CD4-positive, CD25-positive, alpha-beta regulatory T cell (primary cell): ENCODE data around the gene ASTN2. TPM values are rescaled to one million over a fixed set of nuclear protein-coding genes. Genes with fewer than 3 reads are reported as not detected.

Source experiments
- ATAC-seq, 2 donors: fragments of 150-1000 bp; cut with Tn5 transposase; one replicate each; pipeline ENCODE4 v1.10.0; 2021; ENCODE audit warnings: low read depth in 2 of 2, moderate number of reproducible peaks in 2 of 2, moderate library complexity in 1 of 2
- DNase-seq, 3 donors: peaks; one replicate each; pipeline versions ENCODE4 v3.0.0 to v3.0.0-alpha.2; 2012 to 2022; ENCODE audit warnings: mixed read lengths in 1 of 3
- H3K27ac ChIP-seq: one replicate; pipeline ENCODE4 v1.7.0; 2013; ENCODE audit warnings: mild to moderate bottlenecking, low read length; ENCODE audit not compliant: insufficient read depth, poor library complexity, severe bottlenecking
- H3K27me3 ChIP-seq: one replicate; pipeline ENCODE4 v1.7.0; 2013; ENCODE audit warnings: low read length; ENCODE audit not compliant: control insufficient read depth, insufficient read depth
- H3K36me3 ChIP-seq: one replicate; pipeline ENCODE4 v1.7.0; 2013; ENCODE audit warnings: mild to moderate bottlenecking, low read length, moderate library complexity; ENCODE audit not compliant: control insufficient read depth, insufficient read depth
- H3K4me1 ChIP-seq: 2 replicates; pipeline ENCODE4 v1.7.0; 2013; ENCODE audit warnings: mild to moderate bottlenecking, low read length; ENCODE audit not compliant: insufficient read depth, control insufficient read depth, poor library complexity, severe bottlenecking
- H3K4me3 ChIP-seq: one replicate; pipeline ENCODE4 v1.7.0; 2013; ENCODE audit warnings: low read depth, mild to moderate bottlenecking, low read length, moderate library complexity
- H3K9me3 ChIP-seq, 2 experiments: 1 replicate in 1 of 2; 2 replicates in 1 of 2; pipeline ENCODE4 v1.7.0; 2013; ENCODE audit warnings: low read length in 2 of 2, mild to moderate bottlenecking in 1 of 2, moderate library complexity in 1 of 2; ENCODE audit not compliant: control insufficient read depth in 2 of 2
- H3K27ac Mint-ChIP-seq, 3 donors: one replicate each; pipeline ENCODE4 v1.8.0; 2020 to 2022; ENCODE audit warnings: mild to moderate bottlenecking in 3 of 3, mixed read lengths in 3 of 3, moderate library complexity in 2 of 3
- H3K27me3 Mint-ChIP-seq: one replicate; pipeline ENCODE4 v1.8.0; 2022; ENCODE audit warnings: mild to moderate bottlenecking, mixed read lengths
- H3K36me3 Mint-ChIP-seq: one replicate; pipeline ENCODE4 v1.8.0; 2020; ENCODE audit warnings: mixed read lengths
- H3K4me1 Mint-ChIP-seq, 4 donors: one replicate each; pipeline ENCODE4 v1.8.0; 2020 to 2022; ENCODE audit warnings: mixed read lengths in 4 of 4, mild to moderate bottlenecking in 1 of 4
- H3K4me3 Mint-ChIP-seq, 4 donors: one replicate each; pipeline ENCODE4 v1.8.0; 2020 to 2022; ENCODE audit warnings: mild to moderate bottlenecking in 4 of 4, mixed read lengths in 4 of 4, moderate library complexity in 3 of 4
- H3K9me3 Mint-ChIP-seq, 7 donors: one replicate each; pipeline ENCODE4 v1.8.0; 2020 to 2022; ENCODE audit warnings: mixed read lengths in 7 of 7, mild to moderate bottlenecking in 3 of 7, moderate library complexity in 2 of 7
- polyA plus RNA-seq, 4 donors: library from polyadenylated mRNA; unstranded; fragments of 300-500 nt; fragmentation: Illumina TruSeq; gene quantifications; one replicate each; pipeline ENCODE4 v1.2.3, GENCODE V29; 2021
- total RNA-seq: library from RNA; stranded (reverse); gene quantifications from one replicate; pipeline ENCODE4 v1.2.3, GENCODE V29; 2022

ASTN2 gene
- total and polyA plus RNA-seq, 5 donors from 2014 or later = 5.0 to 9.9 (median 7.4) TPM

- H3K4me1 ChIP-seq = no peaks in the 10 kb centered on the region
- H3K4me1 Mint-ChIP-seq = no peaks in the 10 kb centered on the region
- H3K27me3 ChIP-seq = no peaks in the 10 kb centered on the region
- H3K27me3 Mint-ChIP-seq = peaks cover 5% of the 10 kb centered on the region
- H3K36me3 Mint-ChIP-seq = no peaks in the 10 kb centered on the region
- ATAC-seq (no peak), DNase-seq (no peak)
- no peak overlapping the region for H3K4me3 ChIP-seq
- no peak overlapping the region for H3K4me3 Mint-ChIP-seq
- H3K9me3 ChIP-seq = no peaks in the 10 kb centered on the region
- peaks cover 0 to 3% (median 2%) of the 10 kb centered on the region in 7 donors for H3K9me3 Mint-ChIP-seq
- H3K27ac ChIP-seq = no peak overlapping the region
- H3K27ac Mint-ChIP-seq = no peak overlapping the region
- no peaks in the 10 kb centered on the region for H3K36me3 ChIP-seq
Observed at GRCh38 chr9:116975126-116975525, 439.7 kb downstream of the ASTN2 start.

DNA sequence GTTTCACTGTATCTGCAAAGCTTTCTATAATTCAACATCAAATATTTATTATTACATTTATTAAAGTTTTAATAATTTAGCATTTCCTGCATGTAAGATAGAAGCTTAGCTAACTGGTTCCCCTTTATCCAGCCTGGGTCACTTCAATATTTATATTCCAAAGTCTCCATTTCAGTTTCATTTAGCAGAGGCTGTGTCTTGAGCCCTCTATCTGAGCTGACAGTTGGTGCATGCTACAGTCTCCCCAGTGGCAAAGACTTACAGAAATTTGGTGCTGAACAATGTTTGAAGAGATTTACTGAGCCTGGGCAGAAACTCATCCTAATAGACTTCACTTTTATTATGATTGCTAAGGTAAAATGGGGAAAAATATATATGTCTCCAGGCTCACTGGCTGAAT is 448.7 kb downstream of the ASTN2 start:
- H3K27ac Mint-ChIP-seq = no peak overlapping the region
- no peak overlapping the region for H3K4me3 Mint-ChIP-seq
- DNase-seq (no peak), ATAC-seq (no peak)
- Histone ChIP-seq H3K4me1 (no peaks in the 10 kb centered on the region), H3K27ac (no peak overlapping the region), H3K27me3 (no peaks in the 10 kb centered on the region), H3K9me3 (no peaks in the 10 kb centered on the region), H3K4me3 (no peak overlapping the region), H3K36me3 (no peaks in the 10 kb centered on the region)
- peaks cover 0 to 5% (median 2%) of the 10 kb centered on the region in 7 donors for H3K9me3 Mint-ChIP-seq
- no peaks in the 10 kb centered on the region for H3K36me3 Mint-ChIP-seq
- no peaks in the 10 kb centered on the region for H3K4me1 Mint-ChIP-seq
- H3K27me3 Mint-ChIP-seq = no peaks in the 10 kb centered on the region

- Histone ChIP-seq H3K36me3 (no peaks in the 10 kb centered on the region), H3K4me1 (no peaks in the 10 kb centered on the region), H3K27me3 (no peaks in the 10 kb centered on the region), H3K9me3 (no peaks in the 10 kb centered on the region), H3K27ac (no peak overlapping the region), H3K4me3 (no peak overlapping the region)
- Mint-ChIP-seq H3K4me1 (peaks cover 0 to 5% (median 0%) of the 10 kb centered on the region in 4 donors), H3K27me3 (no peaks in the 10 kb centered on the region), H3K36me3 (no peaks in the 10 kb centered on the region), H3K9me3 (peaks cover 0 to 5% (median 1%) of the 10 kb centered on the region in 7 donors), H3K27ac (no peak overlapping the region), H3K4me3 (no peak overlapping the region)
- DNase-seq (no peak), ATAC-seq (no peak)
Observed at GRCh38 chr9:116964258-116964657, 450.6 kb downstream of the ASTN2 start.

DNA sequence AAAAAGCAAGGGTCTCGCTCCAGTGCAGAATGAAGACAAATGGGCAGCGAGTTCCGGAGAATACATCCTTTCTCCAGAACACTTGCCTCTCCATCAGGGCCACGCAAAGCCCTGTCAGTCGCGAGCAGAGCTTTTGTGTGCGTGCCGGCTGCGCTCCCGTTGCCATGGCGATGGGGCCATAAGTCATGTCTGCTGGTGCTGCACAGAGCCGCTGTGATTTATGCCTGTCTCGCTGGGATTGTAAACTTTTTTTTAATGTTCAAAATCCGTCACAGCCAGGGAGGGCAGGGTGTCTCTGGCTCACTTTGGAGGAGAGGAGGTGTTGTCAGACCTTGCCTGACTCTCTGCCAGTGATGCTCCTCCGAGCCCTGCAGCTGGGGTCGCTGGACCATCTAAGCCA is 455.0 kb downstream of the ASTN2 start:
- H3K27ac ChIP-seq = no peak overlapping the region
- H3K4me3 Mint-ChIP-seq = no peak overlapping the region
- no peak for ATAC-seq

GRCh38 chr9:116958881-116959280 is 456.0 kb downstream of the ASTN2 start:
- no peak overlapping the region for H3K4me3 ChIP-seq
- DNase-seq (no peak), ATAC-seq (no peak)
- no peaks in the 10 kb centered on the region for H3K9me3 ChIP-seq
- Mint-ChIP-seq H3K27me3 (no peaks in the 10 kb centered on the region), H3K4me3 (no peak overlapping the region), H3K9me3 (peaks cover 0 to 8% (median 2%) of the 10 kb centered on the region in 7 donors), H3K36me3 (no peaks in the 10 kb centered on the region), H3K4me1 (peaks cover 0 to 5% (median 0%) of the 10 kb centered on the region in 4 donors), H3K27ac (no peak overlapping the region)
- H3K27ac ChIP-seq = no peak overlapping the region
- H3K36me3 ChIP-seq = no peaks in the 10 kb centered on the region
- no peaks in the 10 kb centered on the region for H3K27me3 ChIP-seq
- H3K4me1 ChIP-seq = no peaks in the 10 kb centered on the region

More for the DNA sequence above, 455.0 kb downstream of the ASTN2 start:
- no peak overlapping the region for H3K4me3 ChIP-seq
- H3K27ac Mint-ChIP-seq = no peak overlapping the region
- no peaks in the 10 kb centered on the region for H3K9me3 ChIP-seq
- H3K9me3 Mint-ChIP-seq = peaks cover 0 to 8% (median 2%) of the 10 kb centered on the region in 7 donors
- no peak for DNase-seq
- no peaks in the 10 kb centered on the region for H3K27me3 ChIP-seq
- no peaks in the 10 kb centered on the region for H3K36me3 Mint-ChIP-seq
- peaks cover 0 to 5% (median 0%) of the 10 kb centered on the region in 4 donors for H3K4me1 Mint-ChIP-seq
- no peaks in the 10 kb centered on the region for H3K4me1 ChIP-seq
- no peaks in the 10 kb centered on the region for H3K27me3 Mint-ChIP-seq
- H3K36me3 ChIP-seq = no peaks in the 10 kb centered on the region

DNA sequence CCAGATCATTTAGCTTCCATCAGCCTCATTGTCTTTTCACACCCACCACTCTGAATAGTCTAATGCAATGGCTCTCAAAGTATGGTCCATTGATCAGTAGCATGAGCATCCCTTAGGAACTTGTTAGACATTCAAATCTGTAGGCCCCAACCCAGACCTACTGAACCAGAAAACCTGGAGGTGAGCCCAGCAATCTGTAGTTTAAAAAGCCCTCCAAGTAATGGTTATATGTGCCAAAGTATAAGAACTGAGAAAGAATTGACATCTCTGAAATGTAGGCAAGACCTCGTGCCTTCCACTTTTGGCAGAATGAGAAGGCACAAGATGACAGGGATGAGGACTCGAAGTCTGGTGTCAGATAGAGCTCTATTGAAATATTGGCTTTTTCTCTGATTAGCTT is 460.1 kb downstream of the ASTN2 start:
- DNase-seq (no peak), ATAC-seq (no peak)
- Histone ChIP-seq H3K4me3 (no peak overlapping the region), H3K9me3 (no peaks in the 10 kb centered on the region), H3K27me3 (no peaks in the 10 kb centered on the region), H3K27ac (no peak overlapping the region), H3K4me1 (no peaks in the 10 kb centered on the region), H3K36me3 (no peaks in the 10 kb centered on the region)
- Mint-ChIP-seq H3K27me3 (no peaks in the 10 kb centered on the region), H3K27ac (no peak overlapping the region), H3K36me3 (no peaks in the 10 kb centered on the region), H3K4me1 (peaks cover 0 to 5% (median 0%) of the 10 kb centered on the region in 4 donors), H3K4me3 (no peak overlapping the region), H3K9me3 (peaks cover 0 to 4% (median 2%) of the 10 kb centered on the region in 7 donors)

GRCh38 chr9:116953271-116953670 is 461.6 kb downstream of the ASTN2 start:
- no peak for DNase-seq
- no peaks in the 10 kb centered on the region for H3K36me3 Mint-ChIP-seq
- H3K27ac Mint-ChIP-seq = no peak overlapping the region
- Histone ChIP-seq H3K27me3 (no peaks in the 10 kb centered on the region), H3K9me3 (no peaks in the 10 kb centered on the region), H3K27ac (no peak overlapping the region), H3K4me1 (no peaks in the 10 kb centered on the region), H3K36me3 (no peaks in the 10 kb centered on the region), H3K4me3 (no peak overlapping the region)
- no peaks in the 10 kb centered on the region for H3K4me1 Mint-ChIP-seq
- no peak for ATAC-seq
- H3K27me3 Mint-ChIP-seq = no peaks in the 10 kb centered on the region
- no peak overlapping the region for H3K4me3 Mint-ChIP-seq
- H3K9me3 Mint-ChIP-seq = peaks cover 0 to 3% (median under 1%) of the 10 kb centered on the region in 7 donors

DNA sequence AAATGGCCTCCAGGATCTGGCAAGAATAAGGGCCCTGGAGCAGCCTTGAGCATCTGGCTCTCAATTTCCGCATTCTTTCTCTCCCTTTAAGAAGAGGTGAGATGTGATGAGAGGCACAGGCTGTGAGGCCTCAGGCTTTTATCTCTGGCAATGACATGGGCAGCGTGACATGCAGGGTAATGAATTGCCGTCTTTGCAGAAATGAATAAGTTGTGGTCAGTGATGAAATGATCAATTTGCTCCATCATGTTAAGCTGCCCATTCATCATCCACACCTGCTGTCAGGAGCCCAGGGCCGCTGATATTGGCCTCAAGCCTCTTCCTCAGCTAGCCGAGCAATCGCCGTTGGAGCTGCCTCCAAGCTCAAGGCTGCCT is 462.4 kb downstream of the ASTN2 start:
- Histone ChIP-seq H3K36me3 (no peaks in the 10 kb centered on the region), H3K4me1 (no peaks in the 10 kb centered on the region), H3K27ac (no peak overlapping the region), H3K9me3 (no peaks in the 10 kb centered on the region), H3K27me3 (no peaks in the 10 kb centered on the region), H3K4me3 (no peak overlapping the region)
- no peaks in the 10 kb centered on the region for H3K27me3 Mint-ChIP-seq
- DNase-seq (no peak), ATAC-seq (no peak)
- H3K9me3 Mint-ChIP-seq = peaks cover 0 to 3% (median 0%) of the 10 kb centered on the region in 7 donors
- H3K4me3 Mint-ChIP-seq = no peak overlapping the region
- H3K27ac Mint-ChIP-seq = no peak overlapping the region
- no peaks in the 10 kb centered on the region for H3K4me1 Mint-ChIP-seq
- H3K36me3 Mint-ChIP-seq = no peaks in the 10 kb centered on the region
